Central memory CD8-positive, alpha-beta T cell (primary cell): ENCODE results near the gene WWC1.

Source experiments
- ATAC-seq: fragments of 150-1000 bp; cut with Tn5 transposase; replicated peaks from 2 replicates; pipeline ENCODE4 v1.10.0; 2022; ENCODE audit warnings: mild to moderate bottlenecking, moderate FRiP score, moderate number of reproducible peaks; ENCODE audit not compliant: poor library complexity, severe bottlenecking; ENCODE audit errors: extremely low read depth
- DNase-seq, 2 donors: peaks; one replicate each; pipeline ENCODE4 v3.0.0; 2021; ENCODE audit warnings: low spot score in 2 of 2
- H3K27ac Mint-ChIP-seq: one replicate; pipeline ENCODE4 v1.8.0; 2022; ENCODE audit warnings: low read depth, mild to moderate bottlenecking, moderate library complexity, mixed read lengths
- H3K27me3 Mint-ChIP-seq: one replicate; pipeline ENCODE4 v1.8.0; 2022; ENCODE audit warnings: mixed read lengths
- H3K36me3 Mint-ChIP-seq: one replicate; pipeline ENCODE4 v1.8.0; 2022; ENCODE audit warnings: mild to moderate bottlenecking, moderate library complexity, mixed read lengths; ENCODE audit not compliant: insufficient read depth
- H3K4me1 Mint-ChIP-seq: one replicate; pipeline ENCODE4 v1.8.0; 2022; ENCODE audit warnings: mixed read lengths
- H3K4me3 Mint-ChIP-seq: one replicate; pipeline ENCODE4 v1.8.0; 2022; ENCODE audit warnings: mild to moderate bottlenecking, moderate library complexity, mixed read lengths
- H3K9me3 Mint-ChIP-seq: one replicate; pipeline ENCODE4 v1.8.0; 2022; ENCODE audit warnings: mixed read lengths

Gene WWC1

GRCh38 chr5:168438349-168438748, 146.9 kb downstream of the WWC1 start:
- Mint-ChIP-seq H3K4me1 (no peaks in the 10 kb centered on the region), H3K27ac (no peak overlapping the region), H3K9me3 (no peaks in the 10 kb centered on the region), H3K27me3 (peaks cover 26% of the 10 kb centered on the region), H3K36me3 (peaks cover 2% of the 10 kb centered on the region), H3K4me3 (no peak overlapping the region)
- no peak for DNase-seq
- no peak for ATAC-seq

DNA sequence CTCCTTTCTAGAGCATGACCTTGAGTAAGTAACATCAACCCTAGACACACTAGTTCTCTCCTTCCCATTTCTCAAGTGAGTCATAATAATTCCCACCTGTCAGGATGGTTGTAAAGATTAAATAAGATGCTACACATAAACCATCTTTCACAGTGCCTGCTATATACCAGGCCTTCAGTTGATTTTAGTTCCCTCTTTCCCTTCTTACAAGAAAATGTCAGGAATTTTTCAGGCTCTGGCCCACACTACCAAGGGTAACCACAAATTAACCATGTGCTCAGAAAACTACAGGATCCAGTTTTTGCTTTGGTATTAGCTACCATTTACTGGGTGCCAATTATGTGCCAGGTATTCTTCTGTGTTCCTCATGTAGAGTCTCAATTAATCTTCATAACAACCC, 152.1 kb downstream of the WWC1 start:
- Mint-ChIP-seq H3K27me3 (no peaks in the 10 kb centered on the region), H3K4me3 (no peak overlapping the region), H3K36me3 (peaks cover 2% of the 10 kb centered on the region), H3K4me1 (no peaks in the 10 kb centered on the region), H3K9me3 (no peaks in the 10 kb centered on the region), H3K27ac (no peak overlapping the region)
- ATAC-seq (no peak), DNase-seq (no peak)

GRCh38 chr5:168443950-168444700, 152.7 kb downstream of the WWC1 start:
- H3K4me1 Mint-ChIP-seq = no peaks in the 10 kb centered on the region
- no peaks in the 10 kb centered on the region for H3K27me3 Mint-ChIP-seq
- H3K9me3 Mint-ChIP-seq = no peaks in the 10 kb centered on the region
- DNase-seq (no peak), ATAC-seq (no peak)
- no peak overlapping the region for H3K4me3 Mint-ChIP-seq
- H3K27ac Mint-ChIP-seq = no peak overlapping the region
- peaks cover 2% of the 10 kb centered on the region for H3K36me3 Mint-ChIP-seq

GRCh38 chr5:168446983-168447619, 155.7 kb downstream of the WWC1 start:
- H3K36me3 Mint-ChIP-seq = peaks cover 2% of the 10 kb centered on the region
- H3K27ac Mint-ChIP-seq = no peak overlapping the region
- no peaks in the 10 kb centered on the region for H3K27me3 Mint-ChIP-seq
- ATAC-seq = no peak
- no peak overlapping the region for H3K4me3 Mint-ChIP-seq
- no peaks in the 10 kb centered on the region for H3K4me1 Mint-ChIP-seq
- DNase-seq = no peak
- H3K9me3 Mint-ChIP-seq = no peaks in the 10 kb centered on the region

- ATAC-seq = no peak
- H3K9me3 Mint-ChIP-seq = no peaks in the 10 kb centered on the region
- H3K4me3 Mint-ChIP-seq = no peak overlapping the region
- H3K27ac Mint-ChIP-seq = no peak overlapping the region
- H3K27me3 Mint-ChIP-seq = no peaks in the 10 kb centered on the region
- H3K36me3 Mint-ChIP-seq = peaks cover 2% of the 10 kb centered on the region
- DNase-seq = no peak
- H3K4me1 Mint-ChIP-seq = no peaks in the 10 kb centered on the region
These were observed 156.4 kb downstream of the WWC1 start for GRCh38 chr5:168447808-168448207.

- Mint-ChIP-seq H3K27ac (no peak overlapping the region), H3K4me3 (no peak overlapping the region), H3K4me1 (no peaks in the 10 kb centered on the region), H3K9me3 (no peaks in the 10 kb centered on the region), H3K36me3 (peaks cover 2% of the 10 kb centered on the region), H3K27me3 (no peaks in the 10 kb centered on the region)
- DNase-seq (no peak), ATAC-seq (no peak)
These were observed 157.7 kb downstream of the WWC1 start for GRCh38 chr5:168449166-168449565.

- no peaks in the 10 kb centered on the region for H3K27me3 Mint-ChIP-seq
- no peaks in the 10 kb centered on the region for H3K4me1 Mint-ChIP-seq
- H3K36me3 Mint-ChIP-seq = peaks cover 2% of the 10 kb centered on the region
- H3K27ac Mint-ChIP-seq = no peak overlapping the region
- ATAC-seq (no peak), DNase-seq (no peak)
- H3K9me3 Mint-ChIP-seq = no peaks in the 10 kb centered on the region
- H3K4me3 Mint-ChIP-seq = no peak overlapping the region
These were observed 160.1 kb downstream of the WWC1 start for GRCh38 chr5:168451565-168451964.

- Mint-ChIP-seq H3K4me3 (no peak overlapping the region), H3K36me3 (no peaks in the 10 kb centered on the region), H3K27me3 (peaks cover 9% of the 10 kb centered on the region)
These were observed 163.8 kb downstream of the WWC1 start for GRCh38 chr5:168455201-168455600.

DNA sequence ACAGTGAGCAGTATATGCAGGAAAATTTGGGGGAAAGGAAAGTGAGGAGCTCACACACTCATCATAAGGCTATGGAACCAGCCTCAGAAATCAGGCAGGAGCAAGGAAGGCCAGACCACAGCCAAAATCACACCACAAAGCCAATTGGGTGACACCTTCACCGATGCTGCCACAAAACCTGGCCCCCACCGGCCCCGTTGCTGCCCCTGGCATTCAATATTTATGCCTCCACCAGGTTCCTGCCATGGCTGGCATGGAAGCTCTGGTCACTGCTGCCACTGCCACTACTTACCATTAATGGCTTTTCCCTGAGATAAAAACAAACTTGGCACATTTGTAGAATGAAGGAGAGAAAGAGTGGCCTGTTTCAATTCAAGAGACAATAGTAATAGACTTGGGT, 166.1 kb downstream of the WWC1 start:
- no peaks in the 10 kb centered on the region for H3K36me3 Mint-ChIP-seq
- H3K27ac Mint-ChIP-seq = no peak overlapping the region
- DNase-seq (no peak), ATAC-seq (no peak)
- no peak overlapping the region for H3K4me3 Mint-ChIP-seq
- no peaks in the 10 kb centered on the region for H3K4me1 Mint-ChIP-seq
- H3K27me3 Mint-ChIP-seq = peaks cover 9% of the 10 kb centered on the region
- H3K9me3 Mint-ChIP-seq = peaks cover 5% of the 10 kb centered on the region

More at GRCh38 chr5:168455201-168455600, 163.8 kb downstream of the WWC1 start:
- DNase-seq = no peak
- H3K4me1 Mint-ChIP-seq = no peaks in the 10 kb centered on the region
- H3K27ac Mint-ChIP-seq = no peak overlapping the region
- peaks cover 5% of the 10 kb centered on the region for H3K9me3 Mint-ChIP-seq
- no peak for ATAC-seq

DNA sequence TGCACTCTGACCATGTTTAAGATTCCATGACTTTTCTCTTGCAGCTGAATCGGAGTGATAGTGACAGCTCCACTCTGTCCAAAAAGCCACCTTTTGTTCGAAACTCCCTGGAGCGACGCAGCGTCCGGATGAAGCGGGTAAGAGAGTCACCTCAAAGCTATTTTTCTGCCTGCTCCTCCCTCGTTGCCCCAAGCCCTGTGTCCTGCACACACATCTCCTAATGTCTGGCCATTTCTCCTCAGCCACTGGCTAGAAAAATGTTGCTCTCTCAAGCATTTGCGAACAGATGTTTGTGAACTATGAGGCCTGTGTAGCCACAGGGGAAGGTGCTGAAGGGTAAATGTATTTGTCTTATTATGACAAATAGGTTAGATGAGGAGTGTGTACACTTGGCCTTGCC, 169.2 kb downstream of the WWC1 start:
- ATAC-seq = no peak
- Mint-ChIP-seq H3K9me3 (peaks cover 5% of the 10 kb centered on the region), H3K27ac (no peak overlapping the region), H3K27me3 (peaks cover 9% of the 10 kb centered on the region), H3K36me3 (no peaks in the 10 kb centered on the region), H3K4me1 (peaks cover 9% of the 10 kb centered on the region), H3K4me3 (no peak overlapping the region)
- no peak for DNase-seq

GRCh38 chr5:168463081-168463480, 171.6 kb downstream of the WWC1 start:
- no peak for DNase-seq
- Mint-ChIP-seq H3K36me3 (no peaks in the 10 kb centered on the region), H3K27me3 (peaks cover 8% of the 10 kb centered on the region), H3K27ac (no peak overlapping the region), H3K4me1 (peaks cover 9% of the 10 kb centered on the region), H3K4me3 (no peak overlapping the region), H3K9me3 (peaks cover 5% of the 10 kb centered on the region)
- ATAC-seq = no peak

GRCh38 chr5:168464214-168464613, 172.8 kb downstream of the WWC1 start:
- H3K36me3 Mint-ChIP-seq = no peaks in the 10 kb centered on the region
- H3K27me3 Mint-ChIP-seq = no peaks in the 10 kb centered on the region
- H3K4me1 Mint-ChIP-seq = peaks cover 9% of the 10 kb centered on the region

DNA sequence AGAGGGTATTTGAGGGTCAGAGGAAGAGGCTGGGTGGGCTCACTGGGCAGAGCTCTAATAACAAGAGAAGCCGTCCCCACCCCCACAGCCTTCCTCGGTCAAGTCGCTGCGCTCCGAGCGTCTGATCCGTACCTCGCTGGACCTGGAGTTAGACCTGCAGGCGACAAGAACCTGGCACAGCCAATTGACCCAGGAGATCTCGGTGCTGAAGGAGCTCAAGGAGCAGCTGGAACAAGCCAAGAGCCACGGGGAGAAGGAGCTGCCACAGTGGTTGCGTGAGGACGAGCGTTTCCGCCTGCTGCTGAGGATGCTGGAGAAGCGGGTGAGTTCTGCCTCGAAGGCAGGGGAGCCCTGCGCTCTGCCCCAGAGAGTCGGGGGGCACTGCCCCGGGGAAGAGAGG, 173.2 kb downstream of the WWC1 start:
- no peaks in the 10 kb centered on the region for H3K9me3 Mint-ChIP-seq
- no peak overlapping the region for H3K27ac Mint-ChIP-seq
- ATAC-seq (no peak), DNase-seq (no peak)
- H3K36me3 Mint-ChIP-seq = no peaks in the 10 kb centered on the region
- H3K4me1 Mint-ChIP-seq = peaks cover 9% of the 10 kb centered on the region
- no peaks in the 10 kb centered on the region for H3K27me3 Mint-ChIP-seq
- no peak overlapping the region for H3K4me3 Mint-ChIP-seq

More at GRCh38 chr5:168464214-168464613, 172.8 kb downstream of the WWC1 start:
- no peak overlapping the region for H3K4me3 Mint-ChIP-seq
- no peak for DNase-seq
- H3K27ac Mint-ChIP-seq = no peak overlapping the region
- no peaks in the 10 kb centered on the region for H3K9me3 Mint-ChIP-seq
- no peak for ATAC-seq
